GM21723 (cell line): ENCODE results near the gene MPPE1.
"Not testable (repeated sequence)": the region's sequence is repeated elsewhere in the genome, so short reads cannot be mapped to it uniquely, and the experiment has no call there.

Source experiments
- ATAC-seq: cut with Tn5 transposase; IDR thresholded peaks from one replicate; pipeline ENCODE4 v1.9.1; 2021; ENCODE audit warnings: mild to moderate bottlenecking, moderate library complexity; ENCODE audit not compliant: unreplicated experiment

MPPE1 gene

GRCh38 chr18:11908182-11909060 is at the start of gene MPPE1:
Gene MPPE1 (minus strand): TSS chr18:11908317. CDS start chr18:11897264, 11,053 bp downstream.
- ATAC-seq, result peak; percentile 83

- ATAC-seq, result no peak
Measured at GRCh38 chr18:11957636-11958035, 49.5 kb upstream of the MPPE1 start.

GRCh38 chr18:11956371-11957308 is 48.5 kb upstream of the MPPE1 start:
- ATAC-seq, result no peak

GRCh38 chr18:11955239-11956029 is 47.3 kb upstream of the MPPE1 start:
- no peak for ATAC-seq

- ATAC-seq, result no peak
Measured at GRCh38 chr18:11953113-11953512, 45.0 kb upstream of the MPPE1 start.

GRCh38 chr18:11951390-11951851 is 43.3 kb upstream of the MPPE1 start:
- no peak for ATAC-seq

GRCh38 chr18:11950824-11951223 is 42.7 kb upstream of the MPPE1 start:
- no peak for ATAC-seq

- no peak for ATAC-seq
Measured at GRCh38 chr18:11948852-11949523, 40.9 kb upstream of the MPPE1 start.

GRCh38 chr18:11947214-11948191 is 39.4 kb upstream of the MPPE1 start:
- ATAC-seq, result peak; percentile 91

- ATAC-seq, result no peak
Measured at GRCh38 chr18:11946756-11947155, 38.6 kb upstream of the MPPE1 start.

GRCh38 chr18:11945834-11946659 is 37.9 kb upstream of the MPPE1 start:
- ATAC-seq, result not testable (repeated sequence)

- ATAC-seq, result no peak
Measured at GRCh38 chr18:11944786-11945185, 36.7 kb upstream of the MPPE1 start.

GRCh38 chr18:11944252-11944651 is 36.1 kb upstream of the MPPE1 start:
- no peak for ATAC-seq

- ATAC-seq, result no peak
Measured at GRCh38 chr18:11943551-11943950, 35.4 kb upstream of the MPPE1 start.

- ATAC-seq, result no peak
Measured at GRCh38 chr18:11940956-11941355, 32.8 kb upstream of the MPPE1 start.

GRCh38 chr18:11937874-11938478 is 29.9 kb upstream of the MPPE1 start:
- ATAC-seq, result peak; percentile 65

GRCh38 chr18:11932393-11932792 is 24.3 kb upstream of the MPPE1 start:
- no peak for ATAC-seq

- no peak for ATAC-seq
Measured at GRCh38 chr18:11927497-11927896, 19.4 kb upstream of the MPPE1 start.
